Pericardium fibroblast (primary cell): ENCODE measurements around the gene NFKBIL1. TPM values are rescaled to one million over a fixed set of nuclear protein-coding genes. Genes with fewer than 3 reads are reported as not detected.

Experiments used
- total RNA-seq: library from RNA; depleted of rRNA; stranded (reverse); fragments of >200 nt; gene quantifications from 2 replicates; pipeline ENCODE4 v1.2.3, GENCODE V29; 2015

The NFKBIL1 gene
- total RNA-seq = 16.6 and 19.9 TPM in 2 replicates

GRCh38 chr6:31546958-31547726 is at the start of gene NFKBIL1:
NFKBIL1 (plus strand) TSS chr6:31547608; CDS start chr6:31547695, 87 bp downstream.

DNA sequence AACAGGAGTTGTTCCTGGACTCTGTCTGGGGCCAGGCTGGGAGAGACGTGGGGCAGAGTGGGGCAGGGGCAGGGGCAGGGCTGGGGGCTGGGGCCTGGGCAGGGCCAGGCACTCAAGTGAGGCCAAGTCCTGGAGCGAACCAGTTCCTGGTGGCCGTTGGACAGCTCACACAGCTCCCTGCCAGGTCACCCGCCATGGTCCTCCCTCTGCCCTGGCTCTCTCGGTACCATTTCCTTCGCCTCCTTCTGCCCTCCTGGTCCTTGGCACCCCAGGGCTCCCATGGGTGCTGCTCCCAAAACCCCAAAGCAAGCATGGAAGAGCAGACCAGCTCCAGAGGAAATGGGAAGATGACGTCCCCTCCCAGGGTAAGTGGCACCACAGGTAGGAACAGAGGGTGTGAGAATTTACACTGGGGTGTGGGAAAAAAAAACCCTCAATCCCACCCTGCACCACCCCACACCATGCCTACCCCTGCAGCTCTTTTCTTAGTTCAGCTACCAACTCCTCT is 18.5 kb upstream of the NFKBIL1 start, which contains the start of gene MCCD1:
Gene MCCD1, plus strand, starts transcription at position 142 of the 508 bp plus-strand sequence. Its CDS starts 53 bp downstream, at position 195.

DNA sequence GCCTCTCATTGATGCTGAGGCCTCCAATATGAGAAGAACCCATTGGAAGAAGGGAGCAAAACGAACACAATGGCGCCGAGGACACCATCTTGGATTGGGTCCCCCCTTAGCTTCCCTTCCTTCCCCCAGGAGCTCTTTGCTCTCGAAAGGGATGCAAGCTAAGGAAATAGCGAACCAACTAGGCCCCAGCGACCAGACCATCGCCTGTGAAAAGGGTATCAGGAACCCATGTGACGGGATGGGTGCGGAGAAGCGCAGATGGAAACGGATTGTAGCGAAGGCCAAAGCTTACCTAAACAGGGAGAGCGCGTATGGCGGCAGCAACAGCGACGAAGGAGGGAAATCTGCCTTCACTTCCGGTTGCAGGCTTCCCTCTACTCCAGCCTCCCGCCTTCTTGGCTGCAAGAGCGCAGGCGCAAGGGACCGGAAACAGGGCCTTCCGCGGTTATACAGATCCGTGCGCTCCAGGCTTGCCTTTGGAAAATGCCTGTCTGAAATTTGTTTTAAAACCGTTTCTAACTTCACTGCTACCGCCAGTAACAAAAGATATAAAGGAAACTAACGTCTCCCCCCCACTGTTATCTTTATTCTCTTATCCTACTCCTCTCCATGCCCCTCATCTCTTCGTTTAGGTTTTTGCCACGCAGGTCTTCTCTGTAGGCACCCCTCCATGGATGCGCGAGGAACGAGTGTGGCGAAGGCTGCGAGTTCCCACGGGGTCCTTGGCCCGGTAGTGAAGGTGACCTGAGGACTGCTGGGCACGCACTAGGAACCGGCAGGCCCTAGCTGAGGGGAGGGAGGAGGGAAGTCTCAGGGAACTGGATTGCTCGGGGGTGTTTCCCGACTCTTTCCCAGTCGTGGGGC is 5.5 kb upstream of the NFKBIL1 start, which contains the start of gene DDX39B:
Gene DDX39B, minus strand, starts transcription at position 346 of the 864 bp plus-strand sequence. CDS start 1,471 bp downstream, outside the sequence.

DNA sequence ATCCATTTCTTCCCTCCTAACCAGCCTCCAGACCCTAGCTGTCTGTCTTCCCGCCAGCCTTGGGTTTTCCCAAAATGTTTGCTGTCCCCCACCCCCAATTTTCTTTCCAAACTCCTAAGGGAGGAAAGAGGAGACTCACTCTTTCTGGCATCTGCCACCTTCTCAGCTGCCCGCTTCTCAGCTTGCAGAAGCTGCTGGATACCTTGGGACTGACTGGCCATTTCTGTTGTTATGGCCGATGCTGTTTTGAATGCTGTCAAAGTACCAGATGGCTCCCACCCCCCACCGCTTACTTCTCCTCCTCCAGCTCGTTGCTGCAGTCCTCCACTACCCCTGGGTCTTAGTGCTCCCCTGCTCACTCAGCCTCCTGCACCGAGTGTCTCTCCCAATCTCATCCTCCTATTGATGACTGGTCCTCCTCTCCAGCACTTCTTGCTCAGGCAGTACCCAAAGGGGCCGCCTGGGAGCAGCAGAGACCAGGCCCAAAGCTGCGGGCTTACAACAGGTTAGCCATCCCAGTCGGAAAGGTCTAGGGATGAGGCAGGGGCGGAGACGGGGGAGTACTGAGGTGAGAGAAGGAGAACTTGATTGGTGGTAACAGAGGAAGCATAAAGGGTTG is 960 bp upstream of the NFKBIL1 start, which contains the start of gene ATP6V1G2:
Gene ATP6V1G2, minus strand, starts transcription at position 270 of the 619 bp plus-strand sequence. Its CDS starts 49 bp downstream, at position 221.

DNA sequence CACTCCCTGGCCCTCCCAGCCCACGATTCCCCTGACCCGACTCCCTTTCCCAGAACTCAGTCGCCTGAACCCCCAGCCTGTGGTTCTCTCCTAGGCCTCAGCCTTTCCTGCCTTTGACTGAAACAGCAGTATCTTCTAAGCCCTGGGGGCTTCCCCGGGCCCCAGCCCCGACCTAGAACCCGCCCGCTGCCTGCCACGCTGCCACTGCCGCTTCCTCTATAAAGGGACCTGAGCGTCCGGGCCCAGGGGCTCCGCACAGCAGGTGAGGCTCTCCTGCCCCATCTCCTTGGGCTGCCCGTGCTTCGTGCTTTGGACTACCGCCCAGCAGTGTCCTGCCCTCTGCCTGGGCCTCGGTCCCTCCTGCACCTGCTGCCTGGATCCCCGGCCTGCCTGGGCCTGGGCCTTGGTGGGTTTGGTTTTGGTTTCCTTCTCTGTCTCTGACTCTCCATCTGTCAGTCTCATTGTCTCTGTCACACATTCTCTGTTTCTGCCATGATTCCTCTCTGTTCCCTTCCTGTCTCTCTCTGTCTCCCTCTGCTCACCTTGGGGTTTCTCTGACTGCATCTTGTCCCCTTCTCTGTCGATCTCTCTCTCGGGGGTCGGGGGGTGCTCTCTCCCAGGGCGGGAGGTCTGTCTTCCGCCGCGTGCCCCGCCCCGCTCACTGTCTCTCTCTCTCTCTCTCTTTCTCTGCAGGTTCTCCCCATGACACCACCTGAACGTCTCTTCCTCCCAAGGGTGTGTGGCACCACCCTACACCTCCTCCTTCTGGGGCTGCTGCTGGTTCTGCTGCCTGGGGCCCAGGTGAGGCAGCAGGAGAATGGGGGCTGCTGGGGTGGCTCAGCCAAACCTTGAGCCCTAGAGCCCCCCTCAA is 24.9 kb downstream of the NFKBIL1 start, which contains the start of gene LTA:
Gene LTA, plus strand, starts transcription at position 249 of the 871 bp plus-strand sequence. Its CDS starts 454 bp downstream, at position 703.

DNA sequence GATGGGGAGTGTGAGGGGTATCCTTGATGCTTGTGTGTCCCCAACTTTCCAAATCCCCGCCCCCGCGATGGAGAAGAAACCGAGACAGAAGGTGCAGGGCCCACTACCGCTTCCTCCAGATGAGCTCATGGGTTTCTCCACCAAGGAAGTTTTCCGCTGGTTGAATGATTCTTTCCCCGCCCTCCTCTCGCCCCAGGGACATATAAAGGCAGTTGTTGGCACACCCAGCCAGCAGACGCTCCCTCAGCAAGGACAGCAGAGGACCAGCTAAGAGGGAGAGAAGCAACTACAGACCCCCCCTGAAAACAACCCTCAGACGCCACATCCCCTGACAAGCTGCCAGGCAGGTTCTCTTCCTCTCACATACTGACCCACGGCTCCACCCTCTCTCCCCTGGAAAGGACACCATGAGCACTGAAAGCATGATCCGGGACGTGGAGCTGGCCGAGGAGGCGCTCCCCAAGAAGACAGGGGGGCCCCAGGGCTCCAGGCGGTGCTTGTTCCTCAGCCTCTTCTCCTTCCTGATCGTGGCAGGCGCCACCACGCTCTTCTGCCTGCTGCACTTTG is 28.0 kb downstream of the NFKBIL1 start, which contains the start of gene TNF:
Gene TNF, plus strand, starts transcription at position 231 of the 567 bp plus-strand sequence. Its CDS starts 177 bp downstream, at position 408.

GRCh38 chr6:31582230-31582643 is 34.8 kb downstream of the NFKBIL1 start, which contains the start of gene LTB:
LTB (minus strand) TSS chr6:31582424; CDS start chr6:31582417, 7 bp downstream.

GRCh38 chr6:31586008-31586407 is 38.6 kb downstream of the NFKBIL1 start, which contains the start of gene LST1:
LST1 (plus strand) TSS chr6:31586277; CDS start chr6:31587300, 1,023 bp downstream.

Other genes starting within 250 kb of the NFKBIL1 start
- 77.2 and 211 TPM in 2 replicates for gene HLA-B, start 190.4 kb upstream of the NFKBIL1 start, total RNA-seq
- 21.0 and 25.6 TPM in 2 replicates for gene MICA, start 144.0 kb upstream of the NFKBIL1 start, total RNA-seq
- 3.9 and 12.6 TPM in 2 replicates for gene MICB, start 49.5 kb upstream of the NFKBIL1 start, total RNA-seq
- gene MCCD1, start 18.6 kb upstream of the NFKBIL1 start, total RNA-seq = not detected in 2 replicates
- gene DDX39B, start 5.6 kb upstream of the NFKBIL1 start, total RNA-seq = 197 and 272 TPM in 2 replicates
- gene ATP6V1G2, start 1.0 kb upstream of the NFKBIL1 start, total RNA-seq = 2.7 and 7.2 TPM in 2 replicates
- gene LTA, start 24.7 kb downstream of the NFKBIL1 start, total RNA-seq = not detected in 2 replicates
- gene TNF, start 28.0 kb downstream of the NFKBIL1 start, total RNA-seq = not detected in 2 replicates
- 0.17 TPM in 1 of 2 replicates, not detected in the other for gene LTB, start 34.8 kb downstream of the NFKBIL1 start, total RNA-seq
- not detected in 2 replicates for gene LST1, start 38.7 kb downstream of the NFKBIL1 start, total RNA-seq
- not detected in 2 replicates for gene NCR3, start 45.4 kb downstream of the NFKBIL1 start, total RNA-seq
- 1.4 TPM in 1 of 2 replicates, not detected in the other for gene AIF1, start 67.6 kb downstream of the NFKBIL1 start, total RNA-seq
- 71.2 and 71.5 TPM in 2 replicates for gene PRRC2A, start 73.1 kb downstream of the NFKBIL1 start, total RNA-seq
- 164 and 183 TPM in 2 replicates for gene BAG6, start 105.1 kb downstream of the NFKBIL1 start, total RNA-seq
- gene APOM, start 108.3 kb downstream of the NFKBIL1 start, total RNA-seq = 0.51 and 3.2 TPM in 2 replicates
- gene C6orf47, start 113.2 kb downstream of the NFKBIL1 start, total RNA-seq = 14.3 and 14.8 TPM in 2 replicates
- gene GPANK1, start 117.4 kb downstream of the NFKBIL1 start, total RNA-seq = 13.4 and 15.3 TPM in 2 replicates
- gene CSNK2B, start 118.5 kb downstream of the NFKBIL1 start, total RNA-seq = 205 and 210 TPM in 2 replicates
- 1.0 and 1.2 TPM in 2 replicates for gene LY6G5B, start 122.4 kb downstream of the NFKBIL1 start, total RNA-seq
- 0.43 TPM in 1 of 2 replicates, not detected in the other for gene LY6G5C, start 133.5 kb downstream of the NFKBIL1 start, total RNA-seq
- gene ABHD16A, start 155.7 kb downstream of the NFKBIL1 start, total RNA-seq = 25.7 and 29.2 TPM in 2 replicates
- gene LY6G6F, start 159.3 kb downstream of the NFKBIL1 start, total RNA-seq = not detected in 2 replicates
- gene LY6G6D, start 167.7 kb downstream of the NFKBIL1 start, total RNA-seq = not detected in 2 replicates
- not detected in 2 replicates for gene LY6G6C, start 174.1 kb downstream of the NFKBIL1 start, total RNA-seq
- gene MPIG6B, start 175.8 kb downstream of the NFKBIL1 start, total RNA-seq = not detected in 2 replicates
- 70.2 and 88.5 TPM in 2 replicates for gene DDAH2, start 181.7 kb downstream of the NFKBIL1 start, total RNA-seq
- gene CLIC1, start 188.9 kb downstream of the NFKBIL1 start, total RNA-seq = 266 and 364 TPM in 2 replicates
- 4.2 and 4.7 TPM in 2 replicates for gene MSH5, start 192.4 kb downstream of the NFKBIL1 start, total RNA-seq
- gene SAPCD1, start 215.0 kb downstream of the NFKBIL1 start, total RNA-seq = 1.2 and 2.8 TPM in 2 replicates
- gene VWA7, start 229.7 kb downstream of the NFKBIL1 start, total RNA-seq = not detected in 2 replicates
- 44.9 and 47.3 TPM in 2 replicates for gene VARS1, start 248.1 kb downstream of the NFKBIL1 start, total RNA-seq